Measurements from ENCODE around the gene NFIA. TPM values are rescaled to one million over a fixed set of nuclear protein-coding genes. Genes with fewer than 3 reads are reported as not detected.

NFIA gene
- total and polyA plus RNA-seq, 5 donors from 2014 or later, result 0.86 to 3.9 (median 1.7) TPM

- no peak overlapping the region for H3K4me3 ChIP-seq (ENCODE audit: low read depth, low read length)
- no peak overlapping the region for H3K27ac ChIP-seq (ENCODE audit: insufficient read depth, low read length, poor library complexity, severe bottlenecking)
- no peaks in the 10 kb centered on the region for H3K27me3 ChIP-seq (ENCODE audit: control insufficient read depth, insufficient read depth, low read length)
- Mint-ChIP-seq H3K9me3 (peaks cover 0 to 2% (median 0%) of the 10 kb centered on the region in 7 donors), H3K27ac (no peak overlapping the region), H3K4me3 (no peak overlapping the region), H3K4me1 (peaks cover 0 to 6% (median 3%) of the 10 kb centered on the region in 4 donors), H3K27me3 (no peaks in the 10 kb centered on the region), H3K36me3 (no peaks in the 10 kb centered on the region)
- H3K4me1 ChIP-seq (ENCODE audit: control insufficient read depth, insufficient read depth, low read length, poor library complexity, severe bottlenecking), result peaks cover 3% of the 10 kb centered on the region
- DNase-seq (no peak), ATAC-seq (ENCODE audit: low read depth in 2 of 2) (no peak)
- H3K36me3 ChIP-seq (ENCODE audit: control insufficient read depth, insufficient read depth, low read length), result no peaks in the 10 kb centered on the region
- peaks cover 0 to 2% of the 10 kb centered on the region in 2 experiments for H3K9me3 ChIP-seq (ENCODE audit: control insufficient read depth in 2 of 2, low read length in 2 of 2)
Measured at GRCh38 chr1:61392409-61393242, 310.3 kb downstream of the NFIA start.

DNA sequence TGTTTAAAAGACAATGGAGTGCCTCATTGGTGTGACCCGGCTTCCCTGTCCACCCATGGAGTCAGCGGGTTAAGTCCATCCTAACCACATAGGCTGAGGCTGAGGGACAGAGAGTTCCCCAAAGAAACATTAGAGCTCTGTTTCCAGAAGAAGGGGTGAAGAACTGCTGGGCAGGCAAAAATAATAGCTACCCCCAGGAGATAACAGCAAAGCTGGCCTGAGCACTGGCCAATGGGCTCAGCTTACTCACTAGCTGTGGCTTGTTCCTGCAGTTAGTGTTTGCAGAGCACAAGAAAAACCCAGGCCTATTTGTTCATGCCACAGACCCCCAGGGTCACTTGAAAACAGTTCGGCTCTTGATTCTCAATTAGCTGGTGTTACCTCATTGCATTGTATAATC, 311.2 kb downstream of the NFIA start:
- DNase-seq (no peak), ATAC-seq (ENCODE audit: low read depth in 2 of 2) (no peak)
- no peak overlapping the region for H3K4me3 ChIP-seq (ENCODE audit: low read depth, low read length)
- H3K27ac Mint-ChIP-seq, result no peak overlapping the region
- no peak overlapping the region for H3K27ac ChIP-seq (ENCODE audit: insufficient read depth, low read length, poor library complexity, severe bottlenecking)
- H3K27me3 Mint-ChIP-seq, result no peaks in the 10 kb centered on the region
- H3K4me3 Mint-ChIP-seq, result no peak overlapping the region
- H3K9me3 Mint-ChIP-seq, result peaks cover 0 to 2% (median 0%) of the 10 kb centered on the region in 7 donors
- H3K4me1 ChIP-seq (ENCODE audit: control insufficient read depth, insufficient read depth, low read length, poor library complexity, severe bottlenecking), result no peaks in the 10 kb centered on the region
- H3K36me3 Mint-ChIP-seq, result no peaks in the 10 kb centered on the region
- H3K36me3 ChIP-seq (ENCODE audit: control insufficient read depth, insufficient read depth, low read length), result no peaks in the 10 kb centered on the region
- H3K4me1 Mint-ChIP-seq, result no peaks in the 10 kb centered on the region
- H3K27me3 ChIP-seq (ENCODE audit: control insufficient read depth, insufficient read depth, low read length), result no peaks in the 10 kb centered on the region
- peaks cover 0 to 2% of the 10 kb centered on the region in 2 experiments for H3K9me3 ChIP-seq (ENCODE audit: control insufficient read depth in 2 of 2, low read length in 2 of 2)

DNA sequence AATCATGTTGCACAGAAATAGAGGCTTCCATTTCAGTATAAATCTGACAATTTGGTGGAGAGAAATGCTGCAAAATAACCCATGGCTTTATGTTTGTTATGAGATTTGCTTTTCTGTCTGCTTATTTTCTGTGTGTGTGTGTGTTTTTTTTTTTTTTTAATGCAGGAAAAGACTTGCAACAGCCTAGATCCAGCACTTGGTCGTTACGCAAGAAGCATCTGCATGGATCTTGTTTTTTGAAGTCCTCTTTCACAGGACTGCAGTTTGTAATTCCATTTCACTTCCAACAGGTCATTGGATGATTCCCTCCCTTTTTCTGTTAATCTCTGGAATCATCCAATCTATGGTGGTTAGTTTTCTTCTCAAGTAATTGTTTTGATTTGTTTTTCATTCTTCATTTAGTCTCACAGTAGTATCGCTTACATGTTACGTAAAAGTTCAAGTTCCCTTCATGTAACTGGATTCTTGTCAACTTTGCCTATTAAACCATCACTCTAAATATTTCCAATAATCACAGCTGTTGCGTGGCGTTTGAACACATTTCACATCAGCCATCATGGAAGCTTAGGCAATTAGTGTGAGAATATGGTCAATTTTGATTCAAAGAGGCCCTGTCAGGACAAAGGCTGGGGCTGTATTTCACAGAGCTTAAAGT, 312.9 kb downstream of the NFIA start:
- Mint-ChIP-seq H3K4me3 (no peak overlapping the region), H3K27me3 (no peaks in the 10 kb centered on the region), H3K36me3 (no peaks in the 10 kb centered on the region), H3K4me1 (no peaks in the 10 kb centered on the region), H3K27ac (no peak overlapping the region), H3K9me3 (no peaks in the 10 kb centered on the region)
- no peaks in the 10 kb centered on the region for H3K36me3 ChIP-seq (ENCODE audit: control insufficient read depth, insufficient read depth, low read length)
- H3K9me3 ChIP-seq (ENCODE audit: control insufficient read depth in 2 of 2, low read length in 2 of 2), result no peaks in the 10 kb centered on the region
- H3K4me3 ChIP-seq (ENCODE audit: low read depth, low read length), result no peak overlapping the region
- no peaks in the 10 kb centered on the region for H3K27me3 ChIP-seq (ENCODE audit: control insufficient read depth, insufficient read depth, low read length)
- no peaks in the 10 kb centered on the region for H3K4me1 ChIP-seq (ENCODE audit: control insufficient read depth, insufficient read depth, low read length, poor library complexity, severe bottlenecking)
- DNase-seq, result no peak
- H3K27ac ChIP-seq (ENCODE audit: insufficient read depth, low read length, poor library complexity, severe bottlenecking), result no peak overlapping the region
- no peak for ATAC-seq (ENCODE audit: low read depth in 2 of 2)

DNA sequence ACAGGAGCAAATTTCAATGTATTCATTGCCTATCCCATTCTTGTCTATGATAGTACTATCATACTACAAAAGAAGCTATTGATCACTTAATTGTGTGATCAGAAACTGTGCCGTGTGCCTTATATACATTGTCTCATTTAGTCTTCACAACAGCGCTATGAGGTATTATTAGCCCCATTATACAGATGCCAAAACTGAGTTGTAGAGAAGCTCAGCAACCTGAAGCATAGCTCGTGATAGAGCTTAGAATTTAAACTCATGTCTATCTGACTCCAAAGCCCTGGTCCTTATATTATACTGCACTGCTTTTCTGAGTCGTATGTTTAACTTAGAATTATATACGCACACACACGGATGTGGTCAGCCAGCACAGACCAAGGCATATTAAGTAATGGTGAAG, 315.1 kb downstream of the NFIA start:
- H3K27ac ChIP-seq (ENCODE audit: insufficient read depth, low read length, poor library complexity, severe bottlenecking), result no peak overlapping the region

DNA sequence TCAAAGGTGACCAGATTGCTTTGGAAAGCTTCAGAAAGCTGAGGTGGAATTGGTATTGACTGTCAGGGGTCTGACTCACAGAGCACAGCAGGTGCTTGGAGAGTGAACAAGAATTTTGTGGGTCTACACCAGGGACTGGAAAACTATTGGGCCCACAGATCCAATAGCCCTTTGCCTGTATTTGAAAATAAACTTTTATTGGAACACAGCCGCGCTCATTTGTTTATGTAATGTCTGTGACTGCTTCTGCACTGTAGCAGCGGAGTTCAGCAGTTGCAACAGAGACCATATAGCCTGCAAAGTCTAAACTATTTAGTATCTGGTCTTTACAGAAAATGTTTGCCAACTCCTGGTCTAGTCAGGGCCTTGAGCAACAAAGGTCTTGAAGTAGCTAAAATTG, 315.6 kb downstream of the NFIA start:
- Histone ChIP-seq H3K27ac (ENCODE audit: insufficient read depth, low read length, poor library complexity, severe bottlenecking) (no peak overlapping the region), H3K4me1 (ENCODE audit: control insufficient read depth, insufficient read depth, low read length, poor library complexity, severe bottlenecking) (no peaks in the 10 kb centered on the region), H3K36me3 (ENCODE audit: control insufficient read depth, insufficient read depth, low read length) (no peaks in the 10 kb centered on the region), H3K27me3 (ENCODE audit: control insufficient read depth, insufficient read depth, low read length) (no peaks in the 10 kb centered on the region), H3K4me3 (ENCODE audit: low read depth, low read length) (no peak overlapping the region), H3K9me3 (ENCODE audit: control insufficient read depth in 2 of 2, low read length in 2 of 2) (no peaks in the 10 kb centered on the region)
- ATAC-seq (ENCODE audit: low read depth in 2 of 2) (no peak), DNase-seq (no peak)
- H3K4me1 Mint-ChIP-seq, result no peaks in the 10 kb centered on the region
- H3K4me3 Mint-ChIP-seq, result no peak overlapping the region
- H3K27me3 Mint-ChIP-seq, result peaks cover 4% of the 10 kb centered on the region
- no peaks in the 10 kb centered on the region for H3K9me3 Mint-ChIP-seq
- H3K27ac Mint-ChIP-seq, result no peak overlapping the region
- no peaks in the 10 kb centered on the region for H3K36me3 Mint-ChIP-seq

More for the DNA sequence above, 315.1 kb downstream of the NFIA start:
- no peak for DNase-seq
- Mint-ChIP-seq H3K27me3 (peaks cover 4% of the 10 kb centered on the region), H3K4me3 (no peak overlapping the region), H3K4me1 (no peaks in the 10 kb centered on the region), H3K27ac (no peak overlapping the region), H3K36me3 (no peaks in the 10 kb centered on the region), H3K9me3 (no peaks in the 10 kb centered on the region)
- Histone ChIP-seq H3K36me3 (ENCODE audit: control insufficient read depth, insufficient read depth, low read length) (no peaks in the 10 kb centered on the region), H3K27me3 (ENCODE audit: control insufficient read depth, insufficient read depth, low read length) (no peaks in the 10 kb centered on the region), H3K4me1 (ENCODE audit: control insufficient read depth, insufficient read depth, low read length, poor library complexity, severe bottlenecking) (no peaks in the 10 kb centered on the region), H3K9me3 (ENCODE audit: control insufficient read depth in 2 of 2, low read length in 2 of 2) (no peaks in the 10 kb centered on the region), H3K4me3 (ENCODE audit: low read depth, low read length) (no peak overlapping the region)
- ATAC-seq (ENCODE audit: low read depth in 2 of 2), result no peak

DNA sequence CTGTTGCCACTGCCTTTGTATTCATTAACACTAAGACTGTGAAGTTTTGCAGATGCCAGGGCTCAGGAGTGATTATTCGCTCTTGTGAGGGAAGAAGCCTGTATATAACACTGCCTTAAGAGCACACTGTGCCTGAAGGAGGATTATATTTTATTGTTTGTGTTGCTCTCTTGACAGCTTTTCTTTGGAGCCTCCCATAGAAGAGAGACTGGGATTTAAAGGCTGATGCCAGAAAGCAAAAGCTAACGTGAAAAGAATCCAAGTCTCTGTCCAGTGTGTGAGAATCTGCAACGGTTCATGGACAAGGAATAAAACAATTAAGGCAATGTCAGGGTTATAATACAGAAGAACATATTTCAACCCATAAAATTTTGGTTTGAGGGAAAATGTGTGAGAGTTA, 316.8 kb downstream of the NFIA start:
- no peak overlapping the region for H3K27ac ChIP-seq (ENCODE audit: insufficient read depth, low read length, poor library complexity, severe bottlenecking)
- peaks cover 4% of the 10 kb centered on the region for H3K36me3 Mint-ChIP-seq
- H3K9me3 Mint-ChIP-seq, result no peaks in the 10 kb centered on the region
- H3K4me3 Mint-ChIP-seq, result no peak overlapping the region
- no peaks in the 10 kb centered on the region for H3K27me3 ChIP-seq (ENCODE audit: control insufficient read depth, insufficient read depth, low read length)
- H3K9me3 ChIP-seq (ENCODE audit: control insufficient read depth in 2 of 2, low read length in 2 of 2), result no peaks in the 10 kb centered on the region
- DNase-seq (no peak), ATAC-seq (ENCODE audit: low read depth in 2 of 2) (no peak)
- H3K27ac Mint-ChIP-seq, result no peak overlapping the region
- H3K4me1 Mint-ChIP-seq, result no peaks in the 10 kb centered on the region
- H3K4me3 ChIP-seq (ENCODE audit: low read depth, low read length), result no peak overlapping the region
- H3K36me3 ChIP-seq (ENCODE audit: control insufficient read depth, insufficient read depth, low read length), result no peaks in the 10 kb centered on the region
- no peaks in the 10 kb centered on the region for H3K4me1 ChIP-seq (ENCODE audit: control insufficient read depth, insufficient read depth, low read length, poor library complexity, severe bottlenecking)
- H3K27me3 Mint-ChIP-seq, result peaks cover 4% of the 10 kb centered on the region

DNA sequence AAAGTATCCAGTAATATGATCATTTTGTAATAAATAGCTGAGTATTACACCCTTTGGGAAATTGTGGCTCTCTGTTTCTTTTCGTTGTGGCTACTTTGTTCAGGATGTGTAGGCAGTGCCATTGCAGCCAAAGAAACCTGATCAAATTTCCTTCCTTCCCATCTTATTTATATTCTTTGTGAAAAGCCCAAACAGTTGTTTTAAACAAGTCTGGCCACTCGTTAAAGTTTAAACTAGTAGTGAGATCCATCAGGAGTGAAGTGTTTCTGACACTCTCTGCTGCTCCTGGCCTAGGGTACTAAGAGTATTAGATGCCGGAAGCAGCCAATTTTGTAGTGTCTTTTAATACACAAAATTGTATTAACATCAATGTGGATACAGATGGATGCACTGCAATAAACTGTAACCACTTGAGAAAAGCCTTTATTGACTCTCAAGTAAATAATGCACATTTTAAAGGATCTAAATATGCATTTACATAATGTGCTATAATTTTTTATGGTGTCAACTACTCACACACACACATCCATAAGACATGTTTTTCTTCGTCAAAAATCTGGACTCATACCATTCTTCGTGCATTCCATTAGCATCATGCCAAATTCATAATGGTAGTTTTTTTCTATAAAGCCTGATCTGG, 317.9 kb downstream of the NFIA start:
- Histone ChIP-seq H3K36me3 (ENCODE audit: control insufficient read depth, insufficient read depth, low read length) (no peaks in the 10 kb centered on the region), H3K9me3 (ENCODE audit: control insufficient read depth in 2 of 2, low read length in 2 of 2) (no peaks in the 10 kb centered on the region), H3K4me1 (ENCODE audit: control insufficient read depth, insufficient read depth, low read length, poor library complexity, severe bottlenecking) (no peaks in the 10 kb centered on the region), H3K27me3 (ENCODE audit: control insufficient read depth, insufficient read depth, low read length) (no peaks in the 10 kb centered on the region), H3K27ac (ENCODE audit: insufficient read depth, low read length, poor library complexity, severe bottlenecking) (no peak overlapping the region), H3K4me3 (ENCODE audit: low read depth, low read length) (no peak overlapping the region)
- Mint-ChIP-seq H3K9me3 (no peaks in the 10 kb centered on the region), H3K27me3 (peaks cover 4% of the 10 kb centered on the region), H3K4me3 (no peak overlapping the region), H3K27ac (no peak overlapping the region), H3K36me3 (peaks cover 7% of the 10 kb centered on the region), H3K4me1 (no peaks in the 10 kb centered on the region)
- no peak for DNase-seq
- no peak for ATAC-seq (ENCODE audit: low read depth in 2 of 2)
